Suppressor macrophage treated with lipopolysaccharide for 1 hour (primary cell): ENCODE measurements around the gene TRIM66.

ENCODE experiments used
- DNase-seq, 3 donors: peaks; one replicate each; pipeline ENCODE4 v3.0.0-alpha.2; 2020 to 2022

The TRIM66 gene, protein sequence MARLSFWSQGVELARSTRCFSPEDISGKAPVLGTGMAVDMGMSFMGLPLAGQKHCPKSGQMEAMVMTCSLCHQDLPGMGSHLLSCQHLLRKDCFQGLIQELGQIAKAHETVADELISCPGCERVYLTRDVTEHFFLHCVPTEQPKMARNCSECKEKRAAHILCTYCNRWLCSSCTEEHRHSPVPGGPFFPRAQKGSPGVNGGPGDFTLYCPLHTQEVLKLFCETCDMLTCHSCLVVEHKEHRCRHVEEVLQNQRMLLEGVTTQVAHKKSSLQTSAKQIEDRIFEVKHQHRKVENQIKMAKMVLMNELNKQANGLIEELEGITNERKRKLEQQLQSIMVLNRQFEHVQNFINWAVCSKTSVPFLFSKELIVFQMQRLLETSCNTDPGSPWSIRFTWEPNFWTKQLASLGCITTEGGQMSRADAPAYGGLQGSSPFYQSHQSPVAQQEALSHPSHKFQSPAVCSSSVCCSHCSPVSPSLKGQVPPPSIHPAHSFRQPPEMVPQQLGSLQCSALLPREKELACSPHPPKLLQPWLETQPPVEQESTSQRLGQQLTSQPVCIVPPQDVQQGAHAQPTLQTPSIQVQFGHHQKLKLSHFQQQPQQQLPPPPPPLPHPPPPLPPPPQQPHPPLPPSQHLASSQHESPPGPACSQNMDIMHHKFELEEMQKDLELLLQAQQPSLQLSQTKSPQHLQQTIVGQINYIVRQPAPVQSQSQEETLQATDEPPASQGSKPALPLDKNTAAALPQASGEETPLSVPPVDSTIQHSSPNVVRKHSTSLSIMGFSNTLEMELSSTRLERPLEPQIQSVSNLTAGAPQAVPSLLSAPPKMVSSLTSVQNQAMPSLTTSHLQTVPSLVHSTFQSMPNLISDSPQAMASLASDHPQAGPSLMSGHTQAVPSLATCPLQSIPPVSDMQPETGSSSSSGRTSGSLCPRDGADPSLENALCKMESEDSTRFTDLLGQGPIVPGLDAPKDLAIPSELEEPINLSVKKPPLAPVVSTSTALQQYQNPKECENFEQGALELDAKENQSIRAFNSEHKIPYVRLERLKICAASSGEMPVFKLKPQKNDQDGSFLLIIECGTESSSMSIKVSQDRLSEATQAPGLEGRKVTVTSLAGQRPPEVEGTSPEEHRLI (N-terminal part only)

DNA sequence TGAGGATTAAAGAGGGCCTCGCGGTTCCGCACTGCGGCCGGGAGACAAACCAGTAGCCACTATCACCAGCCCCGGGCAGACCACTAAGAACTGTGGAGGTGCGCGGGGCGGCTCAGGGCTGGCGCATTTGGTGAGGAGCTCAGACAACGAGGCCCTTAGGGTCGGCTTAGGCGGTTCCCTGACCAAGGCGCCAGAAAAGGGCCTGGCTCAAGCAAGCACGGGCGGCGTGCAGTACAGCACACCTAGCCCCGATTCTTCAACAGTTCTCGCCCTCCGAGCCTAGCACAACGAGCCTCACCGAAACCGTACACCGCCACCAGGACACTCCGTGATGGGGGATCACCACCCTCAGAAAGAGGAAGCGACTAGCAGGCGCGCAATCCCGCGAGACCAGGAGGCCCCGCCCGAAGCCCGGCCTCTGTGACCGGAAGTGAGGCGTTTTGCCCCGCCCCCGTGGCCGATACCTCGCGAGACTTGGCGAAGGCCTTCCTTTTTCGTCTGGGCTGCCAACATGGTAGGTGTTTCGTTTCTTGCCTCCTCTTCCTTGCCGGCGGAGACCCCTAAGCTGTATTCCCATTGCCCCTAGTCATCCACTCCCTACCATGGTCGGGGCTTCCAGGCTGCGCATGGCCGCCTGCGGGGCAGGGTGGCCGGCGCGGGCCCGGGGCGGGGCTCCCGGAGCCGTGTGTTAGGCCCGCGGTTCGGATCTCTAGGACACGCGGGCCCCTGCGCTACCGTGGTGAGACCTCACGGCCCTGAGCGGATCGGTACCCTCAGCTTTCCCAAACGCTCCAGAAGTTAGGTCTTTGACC lies at the start of gene TRIM66, which contains the start of gene RPL27A:
TRIM66 (minus strand) TSS at position 363 of the 812 bp plus-strand sequence. CDS start 10,391 bp downstream, outside the sequence.
RPL27A (plus strand) TSS at position 490 of the 812 bp plus-strand sequence; CDS start at position 512, 22 bp downstream.
- peak; percentile 98 to 99 (median 99) for DNase-seq

GRCh38 chr11:8731647-8732323 lies 49.3 kb upstream of the TRIM66 start:
- DNase-seq, result no peak

GRCh38 chr11:8730697-8731020 lies 48.2 kb upstream of the TRIM66 start:
- DNase-seq, result no peak

DNA sequence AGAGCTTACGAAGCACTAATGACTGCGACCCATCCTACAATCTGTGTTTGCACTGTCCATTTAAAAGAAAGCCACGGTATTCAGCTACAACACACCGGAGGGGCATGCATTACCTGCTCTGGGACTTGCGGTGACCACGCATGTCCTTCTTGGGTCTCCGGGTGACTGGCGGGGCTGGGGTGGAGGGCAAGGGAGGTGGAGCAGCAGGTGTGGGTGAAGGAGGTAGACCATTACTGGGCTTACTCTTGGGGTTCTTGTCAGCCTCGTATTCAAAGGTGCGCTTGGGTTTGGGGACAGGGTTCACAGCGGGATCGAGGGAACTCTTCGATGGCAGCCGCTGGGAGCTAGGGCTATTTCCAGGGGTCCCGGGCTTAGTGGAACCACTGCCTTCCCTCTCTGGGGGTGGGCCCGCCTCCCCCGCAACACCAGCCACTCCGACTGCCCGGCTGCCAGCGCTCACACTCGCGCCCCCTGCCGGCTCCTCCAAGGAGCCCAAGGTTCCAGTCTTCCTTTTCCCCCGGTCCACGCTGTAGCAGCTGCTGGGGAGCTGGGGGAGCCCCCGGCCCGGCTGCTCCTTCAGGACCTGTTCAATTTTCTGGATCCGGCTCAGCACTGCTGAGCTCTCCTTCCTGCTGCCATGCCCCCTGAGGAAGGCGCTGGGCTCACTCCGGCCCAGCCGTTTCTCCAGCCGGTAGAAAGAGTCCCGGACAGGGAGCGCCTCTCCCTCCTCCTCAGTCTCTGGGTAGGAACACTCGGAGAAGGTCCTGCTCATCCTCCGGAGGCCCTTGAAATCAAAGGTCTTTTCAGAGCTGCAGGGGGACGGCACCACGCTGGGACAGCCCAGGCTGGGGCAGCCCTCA lies 47.6 kb upstream of the TRIM66 start:
- DNase-seq, result no peak

DNA sequence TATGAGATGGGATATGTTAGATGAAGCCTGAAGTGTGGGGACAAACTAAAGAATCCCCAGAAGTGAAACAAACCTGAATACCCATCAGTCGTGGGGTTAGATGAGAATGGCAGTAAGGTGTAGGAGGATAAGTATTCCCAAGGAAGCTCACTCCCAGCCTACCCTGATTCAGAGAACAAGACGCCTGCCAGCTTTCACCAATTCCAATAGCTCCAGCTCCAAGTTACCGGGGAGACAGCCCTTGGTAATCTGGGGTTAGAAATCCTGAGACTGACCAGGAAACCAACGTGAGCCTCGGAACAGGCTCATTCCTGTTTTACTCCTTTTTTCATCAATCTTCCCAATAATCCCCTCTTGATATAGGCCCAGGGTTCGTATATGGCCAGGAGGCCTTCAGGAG lies 46.6 kb upstream of the TRIM66 start:
- no peak for DNase-seq

- no peak for DNase-seq
These were observed 46.1 kb upstream of the TRIM66 start for GRCh38 chr11:8728563-8728962.

DNA sequence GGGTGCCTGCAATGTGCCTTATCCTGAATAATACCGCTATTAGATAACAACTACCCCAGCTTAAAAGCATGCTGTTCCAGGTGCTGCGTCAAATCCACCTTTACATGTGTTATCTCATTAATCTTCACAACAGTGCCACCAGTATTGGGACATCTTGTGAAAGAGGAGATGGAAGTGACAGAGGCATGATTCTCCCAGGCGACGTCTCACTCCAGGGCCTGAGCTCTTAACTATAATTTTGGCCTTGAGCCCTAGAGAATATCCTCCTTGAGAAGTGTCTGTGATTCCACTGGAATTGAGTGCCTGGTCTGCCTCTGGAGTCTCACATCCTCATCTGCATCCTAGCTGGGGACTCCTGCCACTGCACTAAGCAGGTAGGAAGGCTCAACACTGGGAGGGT lies 43.9 kb upstream of the TRIM66 start:
- DNase-seq, result no peak

DNA sequence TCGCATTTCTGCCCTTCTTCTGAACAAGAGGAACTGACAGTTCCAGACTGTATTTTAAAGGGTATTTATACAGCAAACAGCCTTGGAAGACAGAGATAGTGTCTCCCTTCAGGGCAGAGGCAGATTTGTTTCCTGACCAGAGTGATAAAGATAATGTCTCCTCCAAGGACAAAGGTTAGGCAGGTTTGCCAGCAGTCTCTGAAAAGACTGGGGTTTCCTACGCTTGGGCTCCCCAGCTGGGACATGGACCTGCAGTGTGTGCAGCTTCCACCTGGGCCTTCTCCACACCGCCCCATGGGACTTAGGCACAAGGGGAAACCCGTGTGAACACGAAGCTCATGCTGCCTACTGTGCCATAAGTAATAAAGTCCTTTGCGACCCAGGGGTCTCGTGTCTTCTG lies 42.2 kb upstream of the TRIM66 start:
- no peak for DNase-seq

- no peak for DNase-seq
These were observed 41.2 kb upstream of the TRIM66 start for GRCh38 chr11:8723711-8724110.

- DNase-seq, result no peak
These were observed 40.3 kb upstream of the TRIM66 start for GRCh38 chr11:8722809-8723208.

DNA sequence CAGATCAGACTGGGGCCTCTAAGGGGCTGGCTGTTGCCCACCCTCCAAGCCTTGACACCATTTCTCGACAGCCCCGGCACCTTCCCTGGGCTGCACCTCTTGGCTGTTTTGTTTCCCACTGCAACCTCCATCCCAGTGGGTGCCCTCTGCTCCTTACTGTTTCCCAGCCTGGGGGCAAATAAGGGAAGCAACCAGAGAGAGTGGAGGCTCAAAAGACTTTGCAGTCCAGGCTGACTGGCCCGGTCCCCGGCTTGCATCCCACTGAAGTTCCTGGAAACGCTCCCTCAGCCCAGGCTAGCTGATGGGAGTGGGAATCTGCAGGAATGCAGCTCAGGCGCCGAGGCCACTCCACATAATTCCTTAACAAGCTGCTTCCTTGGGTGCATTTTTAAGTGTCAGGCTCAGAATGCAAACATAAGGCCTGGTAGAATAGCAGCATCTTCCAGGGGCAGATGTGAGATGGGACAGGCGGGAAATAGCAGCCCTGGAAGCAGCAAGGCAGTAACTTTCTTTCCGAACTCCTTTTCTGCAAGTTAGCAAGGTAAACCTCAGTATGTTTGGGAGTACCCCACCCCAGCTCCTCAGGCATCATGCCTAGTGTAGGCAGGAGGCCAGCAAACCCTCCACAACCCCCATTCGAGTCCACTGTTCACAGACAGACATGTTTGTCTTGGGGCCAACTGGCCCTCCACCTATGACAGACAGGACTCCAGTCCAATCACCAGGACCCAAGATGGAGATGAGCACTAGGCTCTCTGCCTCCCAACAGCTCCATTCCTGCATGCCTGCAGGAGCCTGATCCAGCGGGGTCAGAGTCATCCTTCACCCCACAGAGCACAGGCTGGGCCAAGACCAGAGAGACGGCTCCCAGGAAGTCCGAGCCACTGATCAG lies 39.4 kb upstream of the TRIM66 start:
- no peak for DNase-seq

DNA sequence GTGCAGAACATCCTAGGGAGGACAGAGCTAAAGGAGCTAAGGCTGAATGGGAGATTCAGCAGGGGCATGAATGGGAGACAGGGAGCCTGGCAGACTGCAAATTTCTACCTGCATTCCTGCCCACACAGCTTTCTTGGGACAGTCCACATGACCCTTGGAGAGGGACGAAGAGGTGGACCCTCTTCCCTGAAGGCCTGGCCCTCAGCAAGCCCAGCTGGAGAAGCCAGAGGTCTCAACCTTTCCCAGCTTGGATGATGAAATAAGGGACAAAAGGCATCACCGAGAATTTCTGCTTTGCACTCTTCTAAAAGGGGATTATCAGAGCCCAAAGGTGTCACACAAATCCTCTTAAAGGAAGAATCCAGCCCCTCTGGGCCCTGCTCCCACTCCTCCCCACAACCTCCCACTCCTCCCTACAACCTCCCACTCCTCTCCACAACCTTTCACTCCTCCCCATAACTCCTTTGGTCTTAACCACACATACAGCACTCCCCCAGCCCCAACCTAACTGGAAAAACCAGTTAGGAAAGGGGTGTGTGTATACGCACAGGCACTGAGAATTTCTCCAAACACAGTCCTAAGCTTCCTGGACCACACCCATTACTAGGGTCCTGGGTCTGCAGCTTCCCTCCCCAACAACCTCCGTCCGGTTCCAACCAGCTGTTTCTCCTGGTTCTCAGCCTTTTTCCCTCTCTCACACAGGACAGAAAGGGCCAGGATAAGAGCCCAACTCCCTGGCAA lies 38.6 kb upstream of the TRIM66 start:
- no peak for DNase-seq

DNA sequence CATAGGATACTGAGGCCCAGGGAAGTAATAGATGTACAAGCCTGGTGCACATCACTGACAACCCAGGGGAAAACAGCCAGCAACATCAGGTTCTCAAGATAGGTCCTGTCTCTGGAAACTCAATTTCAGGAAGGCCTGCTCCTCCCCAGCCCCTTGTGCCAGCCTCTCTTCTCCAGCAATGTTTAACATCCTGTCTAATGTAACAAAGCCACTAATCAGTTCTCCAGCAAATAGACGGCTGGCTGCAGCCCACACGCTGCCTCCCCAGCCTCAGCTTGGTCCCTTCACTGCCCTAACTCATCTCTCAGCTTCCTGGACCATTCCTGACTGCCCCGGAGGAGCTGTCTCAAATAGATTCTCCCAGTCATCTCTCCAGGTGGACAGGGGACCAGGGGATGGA lies 37.9 kb upstream of the TRIM66 start:
- DNase-seq, result no peak

- DNase-seq, result no peak
These were observed 37.3 kb upstream of the TRIM66 start for GRCh38 chr11:8719721-8720120.

DNA sequence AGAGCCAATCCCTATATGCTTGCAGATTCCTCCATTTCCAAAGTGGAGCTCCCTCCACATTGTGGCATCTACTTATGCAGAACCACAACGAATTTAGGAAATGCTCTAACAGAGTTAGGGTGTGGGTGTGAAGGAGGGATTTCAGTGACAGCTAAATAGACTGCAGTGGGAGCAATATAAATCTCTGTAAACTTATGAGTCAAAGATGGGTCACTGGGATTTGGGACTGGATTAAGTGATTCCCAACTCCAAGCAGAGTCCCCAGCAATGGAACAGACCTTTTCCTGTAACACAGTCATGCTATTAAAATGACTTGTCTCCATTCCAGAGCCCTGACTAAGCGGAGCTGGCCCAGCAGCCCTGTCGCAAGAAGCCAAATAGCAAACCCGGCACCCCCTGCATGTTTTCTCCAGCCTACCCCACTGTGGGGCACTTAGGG lies 36.8 kb upstream of the TRIM66 start:
- DNase-seq, result peak; percentile 28 to 40 (median 29)

DNA sequence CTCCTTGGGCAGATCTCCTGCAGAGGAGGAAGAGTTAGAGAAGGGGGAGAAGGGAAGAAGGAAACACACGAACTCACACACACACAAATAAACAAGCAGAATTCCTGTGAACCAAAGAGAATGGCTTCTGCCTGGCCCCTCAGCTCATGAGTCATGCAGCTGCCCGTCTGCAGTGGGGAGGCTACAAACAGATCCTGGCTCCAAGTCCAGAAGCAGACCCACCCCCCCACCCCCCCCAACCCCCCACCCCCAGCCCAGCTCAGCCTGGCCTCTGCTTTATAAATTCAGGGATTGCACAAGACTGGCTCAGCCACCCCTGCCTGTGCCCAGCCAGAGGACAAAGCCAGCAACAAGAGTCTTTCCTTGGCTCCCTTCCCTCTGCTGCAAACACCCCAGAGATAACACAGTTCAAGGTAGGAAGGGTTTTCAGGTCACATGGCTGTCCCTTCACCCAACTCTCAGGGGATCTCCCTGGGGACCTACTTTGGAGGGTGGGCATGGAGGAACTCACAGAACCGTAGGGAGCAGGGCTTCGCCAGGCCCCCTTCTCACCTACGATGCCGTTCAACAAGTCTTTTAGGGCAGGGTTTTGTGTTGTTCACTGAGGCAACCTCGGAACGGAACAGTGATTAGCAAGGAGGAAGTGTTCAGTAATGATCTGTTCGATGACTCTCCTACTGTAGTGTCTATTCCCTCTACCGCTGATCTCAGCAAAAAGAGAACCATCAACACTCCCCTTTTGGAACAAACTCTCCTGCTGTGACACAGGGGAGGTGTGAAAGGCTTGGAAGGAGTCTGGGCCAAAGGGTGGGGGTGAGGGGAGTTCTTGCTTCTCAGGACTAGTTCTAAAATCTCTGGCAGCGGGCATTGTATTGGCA lies 35.6 kb upstream of the TRIM66 start:
- peak; percentile 56 to 68 (median 65) for DNase-seq

DNA sequence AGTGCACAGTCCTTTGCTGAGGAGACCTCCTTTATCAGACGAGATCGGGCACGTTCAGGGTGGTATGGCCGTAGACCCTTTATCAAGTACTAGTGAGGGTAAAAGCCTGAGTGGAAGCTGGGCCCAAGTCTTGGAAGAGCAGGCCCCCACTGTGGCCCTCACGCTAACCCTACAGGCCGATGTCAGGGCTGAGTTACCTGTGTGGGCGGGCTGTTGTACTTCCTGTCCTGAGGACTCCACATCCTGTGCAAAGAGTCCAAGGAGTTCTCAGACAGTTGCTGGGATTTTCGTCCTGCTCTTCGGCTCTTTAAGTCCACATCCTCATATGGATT lies 35.0 kb upstream of the TRIM66 start:
- DNase-seq, result peak; percentile 33 to 44 (median 35)

DNA sequence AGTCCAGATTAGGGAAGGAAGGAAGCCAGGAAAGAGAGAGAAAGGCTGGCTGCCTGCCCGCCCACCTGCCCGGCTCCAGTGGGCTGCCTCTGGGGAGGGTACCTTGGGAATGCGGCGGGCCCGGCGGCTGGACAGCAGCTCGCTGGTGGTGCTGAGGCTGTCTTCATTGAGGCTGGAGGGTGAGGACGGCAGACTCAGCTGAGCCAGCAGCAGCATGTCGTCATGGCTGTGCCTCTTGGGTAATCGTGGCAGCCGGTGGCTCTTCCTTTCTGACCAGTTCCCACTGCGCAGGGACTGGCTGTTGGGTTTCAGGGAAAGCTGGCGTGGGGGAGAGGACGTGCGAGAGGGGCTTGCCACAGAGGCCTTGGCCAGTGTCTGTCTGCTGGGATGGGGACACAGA lies 33.0 kb upstream of the TRIM66 start:
- peak; percentile 64 to 72 (median 72) for DNase-seq
